AML-193 (cell line): Measurements from ENCODE around the gene MAD1L1.
"Not testable (repeated sequence)": the region's sequence is repeated elsewhere in the genome, so short reads cannot be mapped to it uniquely, and the experiment has no call there.

Source experiments
- DNase-seq, 2 experiments: peaks; one replicate each; lab custom pipeline; 2025; lab: John Stamatoyannopoulos, UW

The MAD1L1 gene

GRCh38 chr7:2002561-2003450, 229.9 kb downstream of the MAD1L1 start:
- no peak for DNase-seq

GRCh38 chr7:2001601-2002442, 230.9 kb downstream of the MAD1L1 start:
- no peak for DNase-seq

- no peak for DNase-seq
Measured at GRCh38 chr7:2000746-2001321, 231.9 kb downstream of the MAD1L1 start.

DNA sequence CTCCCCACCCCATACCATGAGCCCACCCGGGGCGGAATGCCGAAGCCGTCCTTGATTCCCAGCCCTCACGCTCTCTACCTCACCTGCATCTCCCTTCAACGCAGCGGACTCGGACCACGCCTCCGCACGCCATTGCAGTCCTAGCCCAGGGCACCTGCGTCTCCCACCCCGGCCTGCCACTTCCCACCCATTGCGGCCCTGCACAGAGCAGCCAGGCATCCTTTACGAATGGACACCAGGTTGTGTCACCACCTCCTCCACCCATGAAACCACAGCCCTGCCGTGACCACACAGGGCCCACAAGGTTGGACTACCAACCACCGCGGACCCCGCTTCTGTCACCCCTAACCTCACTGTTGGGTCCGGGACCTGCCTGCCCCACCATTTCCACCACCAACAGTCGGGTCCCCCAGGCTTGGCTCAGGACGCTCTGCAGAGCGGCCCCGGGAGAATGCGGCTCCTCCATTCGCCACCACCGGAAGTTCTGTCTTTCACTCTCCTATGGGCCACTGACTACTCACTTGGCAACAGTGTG, 232.5 kb downstream of the MAD1L1 start:
- no peak for DNase-seq

- DNase-seq = no peak
Measured at GRCh38 chr7:1999278-1999984, 233.3 kb downstream of the MAD1L1 start.

GRCh38 chr7:1998146-1998545, 234.6 kb downstream of the MAD1L1 start:
- no peak for DNase-seq

DNA sequence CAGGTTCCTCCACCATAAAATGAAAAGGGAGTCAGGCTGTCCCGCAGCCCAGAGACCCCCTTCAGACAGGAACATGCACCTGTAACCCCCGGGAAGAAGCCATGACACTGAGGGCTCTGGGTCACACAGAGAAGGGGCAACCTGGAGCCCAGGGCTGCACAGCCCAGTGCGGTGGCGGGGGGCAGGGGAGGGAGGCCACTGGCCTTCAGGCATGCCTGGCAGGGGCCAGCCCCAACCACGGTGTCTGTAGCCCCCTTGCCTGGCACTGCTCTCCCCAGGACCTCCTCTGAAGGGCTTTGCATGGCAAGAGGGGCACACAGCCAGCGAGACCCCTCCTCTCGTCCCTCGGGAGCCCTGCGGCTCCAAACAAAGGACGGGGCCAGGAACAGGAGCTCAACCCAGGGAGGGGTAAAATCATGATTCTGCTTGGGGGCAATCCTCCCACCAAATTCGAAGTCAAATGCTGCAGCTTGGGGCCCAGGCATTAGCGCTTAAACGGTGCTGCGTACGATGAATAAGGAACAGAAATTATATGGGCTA, 235.1 kb downstream of the MAD1L1 start:
- no peak for DNase-seq

DNA sequence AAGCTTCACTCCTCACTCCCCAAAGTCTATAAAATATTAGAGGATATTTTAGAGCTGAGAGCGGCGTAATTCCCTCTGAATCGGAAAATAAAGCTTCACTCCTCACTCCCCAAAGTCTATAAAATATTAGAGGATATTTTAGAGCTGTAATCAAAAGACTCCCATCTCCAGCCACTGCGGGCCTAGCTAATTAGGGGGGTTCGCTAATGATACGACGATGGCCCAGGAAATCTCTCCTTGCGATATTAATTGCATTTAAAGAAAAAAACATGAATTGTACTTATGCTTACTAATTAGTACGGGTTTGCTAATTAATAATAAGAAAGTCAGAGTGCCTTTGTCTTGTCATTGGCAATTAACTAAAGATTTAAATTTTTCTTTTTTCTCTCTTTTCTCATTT, 235.9 kb downstream of the MAD1L1 start:
- DNase-seq = no peak

- DNase-seq = not testable (repeated sequence)
Measured at GRCh38 chr7:1995911-1996420, 236.8 kb downstream of the MAD1L1 start.

GRCh38 chr7:1995426-1995825, 237.3 kb downstream of the MAD1L1 start:
- DNase-seq = no peak

GRCh38 chr7:1994931-1995330, 237.8 kb downstream of the MAD1L1 start:
- DNase-seq = no peak

DNA sequence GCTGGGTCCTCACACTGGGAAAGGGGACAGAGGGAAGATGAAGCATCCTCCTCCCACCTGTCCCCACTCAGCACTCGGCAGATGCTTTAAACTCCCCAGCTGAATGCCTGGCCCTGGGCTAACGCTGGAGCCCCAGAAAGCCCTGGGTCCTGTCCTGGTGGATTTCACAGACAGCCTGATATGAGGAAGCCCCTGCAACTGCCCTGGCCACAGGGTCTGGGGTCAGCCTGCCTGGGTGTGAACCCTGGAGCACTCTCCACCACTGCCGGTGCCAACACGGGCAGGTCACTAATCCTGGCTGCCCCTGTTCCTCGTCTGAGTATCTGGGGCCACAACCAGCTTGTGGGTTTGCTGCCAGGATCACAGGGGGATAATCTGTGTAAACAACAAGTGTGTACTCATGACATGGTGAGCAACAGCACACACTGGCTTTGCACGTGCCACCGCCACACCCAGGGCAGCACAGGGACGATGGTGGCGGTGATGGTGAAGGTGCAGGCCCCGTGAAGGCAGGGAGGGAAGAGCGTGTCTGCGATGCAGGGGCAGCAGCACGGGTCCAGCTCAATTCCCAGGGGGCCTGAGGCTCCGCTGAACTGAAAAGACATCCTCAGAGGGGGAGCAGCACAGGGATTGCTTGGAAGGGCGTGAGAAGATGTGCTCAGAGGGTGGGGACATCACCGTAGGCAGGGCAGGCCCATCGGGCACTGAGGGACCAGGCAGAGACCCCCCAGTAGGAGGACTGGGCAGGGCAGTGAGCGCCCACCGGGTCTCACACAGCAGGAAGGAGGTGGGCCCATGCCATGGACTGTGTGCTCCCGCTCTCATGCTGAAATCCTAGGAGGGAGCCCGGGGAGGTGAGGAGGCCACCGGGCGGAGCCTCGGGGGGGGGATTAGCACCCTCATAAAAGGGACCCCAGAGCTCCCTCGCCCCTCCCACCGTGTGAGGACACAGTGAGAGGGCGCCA, 238.7 kb downstream of the MAD1L1 start:
- DNase-seq = no peak

GRCh38 chr7:1993031-1993695, 239.6 kb downstream of the MAD1L1 start:
- no peak for DNase-seq

DNA sequence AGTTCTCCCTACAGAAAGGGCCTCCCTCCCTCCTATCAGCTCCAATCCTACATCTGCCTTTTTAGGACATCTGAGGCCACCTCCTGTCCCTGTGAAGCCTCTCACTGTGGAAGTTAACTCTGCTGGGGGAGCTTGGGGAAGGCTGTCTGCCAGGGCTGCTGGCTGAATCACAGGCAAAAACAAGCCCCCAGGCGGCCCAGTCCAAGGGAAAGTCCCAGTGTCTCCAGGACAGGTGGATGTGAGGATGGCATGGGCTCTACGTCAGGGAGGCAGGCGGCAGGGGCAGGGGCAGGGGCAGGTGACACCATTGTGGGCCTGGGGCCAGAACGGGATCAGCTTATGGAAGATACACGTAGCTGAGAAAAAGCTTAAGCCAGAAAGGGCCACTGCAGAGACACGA, 240.2 kb downstream of the MAD1L1 start:
- DNase-seq = no peak

DNA sequence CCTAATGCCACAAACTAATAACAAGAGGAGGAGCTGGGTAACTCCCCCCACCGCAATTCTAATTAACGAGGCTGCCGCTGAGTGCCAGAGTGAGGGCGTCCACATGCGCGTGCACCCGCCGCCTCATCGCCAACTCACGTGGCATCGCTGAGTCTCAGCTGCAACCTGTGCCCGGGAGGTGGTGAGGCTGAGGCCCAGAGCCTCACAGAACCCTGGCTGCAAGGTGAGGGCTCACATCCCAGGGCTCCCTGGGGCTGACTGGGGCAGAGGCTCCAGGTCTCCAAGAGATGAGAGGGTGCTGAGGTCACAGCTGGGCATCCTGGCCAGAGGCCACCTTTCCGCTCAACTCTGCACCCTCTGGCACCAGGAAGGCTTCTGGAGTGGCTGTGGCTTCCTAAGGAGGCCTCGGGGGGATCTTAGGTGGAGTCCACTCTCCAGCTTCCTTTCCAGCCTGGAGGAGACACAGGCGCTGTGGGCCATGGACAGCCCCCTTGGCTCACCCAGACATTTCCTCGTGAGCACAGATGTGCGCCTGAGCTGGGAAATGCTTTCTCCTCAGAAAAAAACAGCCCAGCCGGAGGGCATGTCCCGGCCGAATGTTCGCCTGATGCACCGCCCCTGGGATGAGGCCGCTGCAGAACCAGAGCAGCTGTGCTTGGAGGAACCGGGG, 242.6 kb downstream of the MAD1L1 start:
- no peak for DNase-seq

GRCh38 chr7:1989049-1989860, 243.5 kb downstream of the MAD1L1 start:
- DNase-seq = no peak

- DNase-seq = no peak
Measured at GRCh38 chr7:1988533-1988930, 244.2 kb downstream of the MAD1L1 start.
